PC-3 (cell line): Measurements from ENCODE around the gene RFT1.

Experiments used
- EZH2 ChIP-seq: fragments of 300-600 bp; sonication (generic); IDR thresholded peaks from one replicate; pipeline ENCODE4 v1.6.1; 2017; ENCODE audit warnings: antibody characterized with exemption, mild to moderate bottlenecking, low read length; ENCODE audit not compliant: unreplicated experiment
- EZH2phosphoT487 ChIP-seq: fragments of 300-600 bp; sonication (generic); IDR thresholded peaks from 2 replicates; pipeline ENCODE4 v1.6.1; 2018; ENCODE audit warnings: mild to moderate bottlenecking, antibody characterized with exemption, low read length, borderline replicate concordance
- TF ChIP-seq, protein P1 (sequence below): fragments of 300-600 bp; sonication (generic); conservative IDR thresholded peaks from 2 replicates; pipeline ENCODE4 v1.5.1; 2017; ENCODE audit warnings: antibody characterized with exemption, low read depth, mild to moderate bottlenecking, low read length

DNA sequence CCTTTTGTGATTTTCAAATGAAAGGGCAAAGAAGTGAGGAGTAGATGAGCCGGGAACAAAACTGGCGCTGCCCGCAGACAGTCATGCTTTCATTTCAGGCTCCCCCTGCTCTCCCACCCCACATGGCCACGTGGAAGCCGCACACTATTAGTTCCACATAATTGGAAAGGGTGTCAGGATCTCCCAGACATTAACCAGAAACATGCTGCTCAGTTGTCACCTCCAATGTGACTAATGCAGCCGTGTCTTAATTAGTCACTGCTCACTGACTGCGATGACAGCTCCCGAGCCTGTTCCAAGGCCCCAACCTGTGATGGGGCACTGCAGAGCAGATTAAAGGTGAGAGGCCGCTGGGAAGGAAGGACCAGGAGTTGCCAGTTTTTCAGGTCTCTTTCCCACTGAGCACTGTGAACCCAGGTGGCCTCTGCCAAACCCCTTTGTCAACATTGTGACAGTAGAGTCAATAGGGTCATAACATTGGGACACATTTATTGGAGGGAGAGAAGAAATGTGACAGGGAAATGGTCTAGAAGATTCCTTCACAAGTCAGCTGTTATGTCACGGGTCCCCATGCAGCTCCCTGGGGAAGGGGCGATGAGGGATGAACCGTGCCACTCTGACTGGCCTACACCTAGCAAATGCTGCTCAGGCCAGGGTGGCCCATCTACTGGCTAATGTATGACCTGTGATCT is 45.8 kb downstream of the RFT1 start:
- TF ChIP-seq, protein P1, sequence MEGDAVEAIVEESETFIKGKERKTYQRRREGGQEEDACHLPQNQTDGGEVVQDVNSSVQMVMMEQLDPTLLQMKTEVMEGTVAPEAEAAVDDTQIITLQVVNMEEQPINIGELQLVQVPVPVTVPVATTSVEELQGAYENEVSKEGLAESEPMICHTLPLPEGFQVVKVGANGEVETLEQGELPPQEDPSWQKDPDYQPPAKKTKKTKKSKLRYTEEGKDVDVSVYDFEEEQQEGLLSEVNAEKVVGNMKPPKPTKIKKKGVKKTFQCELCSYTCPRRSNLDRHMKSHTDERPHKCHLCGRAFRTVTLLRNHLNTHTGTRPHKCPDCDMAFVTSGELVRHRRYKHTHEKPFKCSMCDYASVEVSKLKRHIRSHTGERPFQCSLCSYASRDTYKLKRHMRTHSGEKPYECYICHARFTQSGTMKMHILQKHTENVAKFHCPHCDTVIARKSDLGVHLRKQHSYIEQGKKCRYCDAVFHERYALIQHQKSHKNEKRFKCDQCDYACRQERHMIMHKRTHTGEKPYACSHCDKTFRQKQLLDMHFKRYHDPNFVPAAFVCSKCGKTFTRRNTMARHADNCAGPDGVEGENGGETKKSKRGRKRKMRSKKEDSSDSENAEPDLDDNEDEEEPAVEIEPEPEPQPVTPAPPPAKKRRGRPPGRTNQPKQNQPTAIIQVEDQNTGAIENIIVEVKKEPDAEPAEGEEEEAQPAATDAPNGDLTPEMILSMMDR = no peak
- TF ChIP-seq EZH2phosphoT487 (no peak), EZH2 (no peak)
